ENCODE results near the gene RPS17.
"Not testable (repeated sequence)": the region's sequence is repeated elsewhere in the genome, so short reads cannot be mapped to it uniquely, and the experiment has no call there.

Gene RPS17

GRCh38 chr15:82513587-82513986 lies 26.7 kb downstream of the RPS17 start:
- not testable (repeated sequence) for DNase-seq (ENCODE audit: low read depth in 2 of 2)

GRCh38 chr15:82507693-82508092 lies 32.6 kb downstream of the RPS17 start:
- DNase-seq (ENCODE audit: low read depth in 2 of 2): not testable (repeated sequence)

- DNase-seq (ENCODE audit: low read depth in 2 of 2): not testable (repeated sequence)
These were observed 33.2 kb downstream of the RPS17 start for GRCh38 chr15:82507087-82507486.

GRCh38 chr15:82505842-82506241 lies 34.4 kb downstream of the RPS17 start:
- not testable (repeated sequence) for DNase-seq (ENCODE audit: low read depth in 2 of 2)

GRCh38 chr15:82504074-82504473 lies 36.2 kb downstream of the RPS17 start:
- DNase-seq (ENCODE audit: low read depth in 2 of 2): not testable (repeated sequence)

GRCh38 chr15:82502700-82503339 lies 37.4 kb downstream of the RPS17 start:
- not testable (repeated sequence) for DNase-seq (ENCODE audit: low read depth in 2 of 2)

GRCh38 chr15:82500772-82501171 lies 39.5 kb downstream of the RPS17 start:
- DNase-seq (ENCODE audit: low read depth in 2 of 2): not testable (repeated sequence)

GRCh38 chr15:82497978-82498377 lies 42.3 kb downstream of the RPS17 start:
- DNase-seq (ENCODE audit: low read depth in 2 of 2): not testable (repeated sequence)

GRCh38 chr15:82488250-82488649 lies 52.0 kb downstream of the RPS17 start:
- not testable (repeated sequence) for DNase-seq (ENCODE audit: low read depth in 2 of 2)

- DNase-seq (ENCODE audit: low read depth in 2 of 2): not testable (repeated sequence)
These were observed 53.2 kb downstream of the RPS17 start for GRCh38 chr15:82487045-82487444.
